HepG2 (cell line): ENCODE data around the gene PSMD1. TPM values are rescaled to one million over a fixed set of nuclear protein-coding genes. Genes with fewer than 3 reads are reported as not detected.

Experiments used
- ATF3 ChIP-seq: sonication (generic); formaldehyde crosslinking; IDR thresholded peaks from 2 replicates; pipeline ENCODE4 v1.4.0; 2020; ENCODE audit warnings: missing genetic modification reagents
- ATF7 ChIP-seq, 2 experiments: fragments of 450-650 bp in 1 of 2; sonication (generic) in 1 of 2; formaldehyde crosslinking in 1 of 2; IDR thresholded peaks; 2 replicates each; pipeline versions ENCODE4 v1.4.0 to v1.6.1; 2016 to 2020; ENCODE audit warnings: antibody characterized with exemption in 1 of 2, mild to moderate bottlenecking in 1 of 2, missing genetic modification reagents in 1 of 2
- CAMTA2 ChIP-seq: sonication (generic); formaldehyde crosslinking; IDR thresholded peaks from 2 replicates; pipeline ENCODE4 v1.4.0; 2020; ENCODE audit warnings: mild to moderate bottlenecking, missing genetic modification reagents, borderline replicate concordance
- EZH2 ChIP-seq: conservative IDR thresholded peaks from 2 replicates; pipeline ENCODE4 v1.6.1; 2012; ENCODE audit warnings: mild to moderate bottlenecking, low read depth, low read length, moderate library complexity
- NFIC ChIP-seq: IDR thresholded peaks from 2 replicates; pipeline ENCODE4 v1.6.1; 2012; ENCODE audit warnings: mild to moderate bottlenecking, low read length, inconsistent platforms
- PHF20 ChIP-seq: sonication (generic); formaldehyde crosslinking; IDR thresholded peaks from 2 replicates; pipeline ENCODE4 v1.5.0; 2020; ENCODE audit warnings: mild to moderate bottlenecking, missing genetic modification reagents
- POGZ ChIP-seq: sonication (generic); formaldehyde crosslinking; IDR thresholded peaks from 2 replicates; pipeline ENCODE4 v1.4.0; 2020; ENCODE audit warnings: mild to moderate bottlenecking, missing genetic modification reagents
- SIX1 ChIP-seq: sonication (generic); formaldehyde crosslinking; IDR thresholded peaks from 2 replicates; pipeline ENCODE4 v1.4.0; 2020; ENCODE audit warnings: missing genetic modification reagents, borderline replicate concordance
- ZBTB37 ChIP-seq: sonication (generic); formaldehyde crosslinking; IDR thresholded peaks from 2 replicates; pipeline ENCODE4 v1.4.0; 2020; ENCODE audit warnings: mild to moderate bottlenecking, missing genetic modification reagents
- ZC3H4 ChIP-seq: sonication (generic); formaldehyde crosslinking; IDR thresholded peaks from 2 replicates; pipeline ENCODE4 v1.4.0; 2020; ENCODE audit warnings: missing genetic modification reagents, borderline replicate concordance
- ZKSCAN8 ChIP-seq: IDR thresholded peaks from 2 replicates; pipeline ENCODE4 v1.6.1; 2016; ENCODE audit warnings: borderline replicate concordance, missing genetic modification reagents, missing compliant biosample characterization
- ZNF142 ChIP-seq: sonication (generic); formaldehyde crosslinking; IDR thresholded peaks from 2 replicates; pipeline ENCODE4 v1.4.0; 2020; ENCODE audit warnings: missing genetic modification reagents
- ZNF451 ChIP-seq: sonication (generic); formaldehyde crosslinking; IDR thresholded peaks from 2 replicates; pipeline ENCODE4 v1.5.0; 2020; ENCODE audit warnings: mild to moderate bottlenecking, missing genetic modification reagents
- ZNF484 ChIP-seq: sonication (generic); formaldehyde crosslinking; IDR thresholded peaks from 2 replicates; pipeline ENCODE4 v1.5.1; 2020; ENCODE audit warnings: mild to moderate bottlenecking, low read depth, missing genetic modification reagents, borderline replicate concordance
- ZNF646 ChIP-seq: sonication (generic); formaldehyde crosslinking; IDR thresholded peaks from 2 replicates; pipeline ENCODE4 v1.9.0; 2021; ENCODE audit warnings: mild to moderate bottlenecking, missing genetic modification reagents
- ZNF891 ChIP-seq: sonication (generic); formaldehyde crosslinking; IDR thresholded peaks from 2 replicates; pipeline ENCODE4 v1.5.0; 2020; ENCODE audit warnings: mild to moderate bottlenecking, missing genetic modification reagents
- polyA plus RNA-seq, 8 experiments: library from polyadenylated mRNA; depleted of rRNA in 3 of 8; stranded (reverse) in 7 of 8; unstranded in 1 of 8; fragments of >200 nt; fragmentation: Illumina TruSeq in 4 of 8; extraction: Trizol in 4 of 8; gene quantifications; 2 replicates each; pipeline versions ENCODE4 v1.2.1 to v1.2.3, GENCODE V29; 2011 to 2016; ENCODE audit warnings: low read depth in 4 of 8, missing spikeins in 1 of 8, mixed read lengths in 1 of 8; ENCODE audit not compliant: insufficient read depth in 1 of 8
- total RNA-seq, 5 experiments: library from RNA; depleted of rRNA; stranded (reverse); fragments of >200 nt; fragmentation: Illumina TruSeq; extraction: Trizol; gene quantifications; 2 replicates each; pipeline ENCODE4 v1.2.3, GENCODE V29; 2016; ENCODE audit warnings: low read depth in 1 of 5

The PSMD1 gene
- total and polyA plus RNA-seq, 2 of the 13 experiments (the other 11 are each of a cell fraction or from before 2014, with no cell fraction given), result 136 to 191 TPM

- TF ChIP-seq SIX1 (CRISPR knock-in tag) (0 out of 2 replicates have a peak, but pooled peaks have one; percentile 26), ATF3 (CRISPR knock-in tag) (peak; percentile 83), ZNF484 (CRISPR knock-in tag) (no peak), ATF7 (IDR thresholded peaks at IDR 0.05) (peak; percentile 59; the same call in 1 of the 2 replicates), ATF7 (CRISPR knock-in tag; IDR thresholded peaks at IDR 0.05) (no peak), ZC3H4 (CRISPR knock-in tag) (no peak), ZNF646 (CRISPR knock-in tag) (no peak), ZBTB37 (no peak), EZH2 (no peak), NFIC (no peak), ZNF891 (CRISPR knock-in tag) (no peak), POGZ (CRISPR knock-in tag) (no peak), CAMTA2 (CRISPR knock-in tag) (no peak), ZKSCAN8 (0 out of 2 replicates have a peak, but pooled peaks have one; percentile 57), PHF20 (no peak), ZNF142 (CRISPR knock-in tag) (no peak), ZNF451 (CRISPR knock-in tag) (no peak)
These were observed 9.3 kb downstream of the PSMD1 start (continued) for GRCh38 chr2:231065966-231066365.
